PFSK-1 (cell line): Measurements from ENCODE around the gene BMAL1.

Experiments used
- FOXP2 ChIP-seq: optimal IDR thresholded peaks from 2 replicates; pipeline ENCODE3; 2011; ENCODE audit warnings: borderline replicate concordance, control low read depth, inconsistent platforms; ENCODE audit not compliant: insufficient read depth; ENCODE audit errors: extremely low read length, extremely low read depth
- POLR2AphosphoS5 ChIP-seq: IDR thresholded peaks from 2 replicates; pipeline ENCODE4 v1.6.1; 2012; ENCODE audit warnings: low read depth, mild to moderate bottlenecking, control low read depth, low read length, moderate library complexity
- REST ChIP-seq, 2 experiments: IDR thresholded peaks; 2 replicates each; pipeline versions ENCODE4 v1.6.1 to v1.8.0; 2011 to 2012; ENCODE audit warnings: low read depth in 2 of 2, low read length in 2 of 2, control low read depth in 1 of 2, inconsistent platforms in 1 of 2, mild to moderate bottlenecking in 1 of 2, moderate library complexity in 1 of 2; ENCODE audit not compliant: insufficient read depth in 1 of 2
- SIN3A ChIP-seq: IDR thresholded peaks from 2 replicates; pipeline ENCODE4 v1.6.1; 2012; ENCODE audit warnings: mild to moderate bottlenecking, low read length, moderate library complexity, borderline replicate concordance; ENCODE audit not compliant: insufficient read depth
- TAF1 ChIP-seq: IDR thresholded peaks from 2 replicates; pipeline ENCODE4 v1.6.1; 2012; ENCODE audit warnings: low read length, control low read depth, borderline replicate concordance; ENCODE audit not compliant: insufficient read depth

BMAL1 gene

DNA sequence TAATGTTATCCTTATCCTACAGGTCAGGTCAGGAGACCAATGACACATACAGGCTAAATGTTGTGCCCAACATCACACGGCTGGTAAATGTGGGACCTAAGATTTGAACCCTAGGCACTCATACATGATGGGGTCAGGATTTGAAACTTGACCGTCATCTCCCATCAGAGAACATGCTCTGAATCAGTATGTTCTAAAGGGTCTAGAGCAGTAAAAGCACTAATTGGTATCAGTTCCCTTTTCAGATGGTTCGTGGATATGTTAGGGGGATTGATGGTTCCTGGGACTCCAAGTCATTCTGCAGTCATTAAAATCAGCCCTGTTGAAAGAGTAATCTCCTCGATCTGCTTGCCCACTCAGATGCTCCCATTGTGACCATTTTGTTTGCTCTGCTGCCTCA lies 65.5 kb downstream of the BMAL1 start:
- no peak for TF ChIP-seq FOXP2
- no peak for TF ChIP-seq REST (IDR thresholded peaks at IDR 0.05; ENCODE audit: insufficient read depth in 1 of 2, low read depth in 2 of 2, low read length in 2 of 2)
- TF ChIP-seq POLR2AphosphoS5: no peak
- no peak for TF ChIP-seq SIN3A
- TF ChIP-seq TAF1: no peak

DNA sequence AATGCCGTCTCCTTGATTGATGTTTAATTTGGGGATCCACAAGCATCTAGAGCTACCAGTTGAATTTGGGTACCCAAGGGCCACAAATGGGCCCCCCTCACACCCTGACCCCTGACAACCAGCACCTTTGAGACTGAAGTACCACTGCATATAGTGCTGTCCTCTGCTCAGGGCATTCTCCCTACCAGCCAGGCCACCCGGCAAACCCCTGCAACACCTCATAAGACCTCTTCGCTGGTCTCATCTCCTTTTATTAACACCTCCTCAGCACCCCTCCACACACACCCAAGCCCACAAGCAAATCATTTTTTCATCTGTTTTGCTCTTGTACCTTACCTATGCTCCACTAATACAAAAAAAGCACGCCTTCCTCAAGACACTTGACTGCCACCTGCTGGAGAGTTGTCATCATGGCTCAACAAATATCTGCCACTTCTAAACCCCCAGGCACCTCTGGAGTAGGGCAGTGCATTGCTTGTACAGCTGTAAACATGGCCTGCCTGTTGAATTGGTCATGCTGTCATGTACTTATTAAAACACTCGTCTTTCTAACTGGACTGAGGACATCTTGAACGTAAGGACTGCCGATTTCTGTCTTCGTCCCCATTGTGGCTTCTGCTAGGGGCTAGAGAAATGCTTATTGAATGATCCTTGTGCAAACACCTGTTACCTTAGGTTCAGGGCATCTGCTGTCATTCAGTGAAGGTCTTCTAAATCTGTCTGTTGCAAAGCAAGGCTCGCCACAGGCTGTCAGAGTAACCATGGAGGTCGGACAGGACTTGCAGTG lies 66.5 kb downstream of the BMAL1 start:
- no peak for TF ChIP-seq FOXP2
- no peak for TF ChIP-seq SIN3A
- no peak for TF ChIP-seq POLR2AphosphoS5
- no peak for TF ChIP-seq REST (IDR thresholded peaks at IDR 0.05; ENCODE audit: insufficient read depth in 1 of 2, low read depth in 2 of 2, low read length in 2 of 2)
- no peak for TF ChIP-seq TAF1

DNA sequence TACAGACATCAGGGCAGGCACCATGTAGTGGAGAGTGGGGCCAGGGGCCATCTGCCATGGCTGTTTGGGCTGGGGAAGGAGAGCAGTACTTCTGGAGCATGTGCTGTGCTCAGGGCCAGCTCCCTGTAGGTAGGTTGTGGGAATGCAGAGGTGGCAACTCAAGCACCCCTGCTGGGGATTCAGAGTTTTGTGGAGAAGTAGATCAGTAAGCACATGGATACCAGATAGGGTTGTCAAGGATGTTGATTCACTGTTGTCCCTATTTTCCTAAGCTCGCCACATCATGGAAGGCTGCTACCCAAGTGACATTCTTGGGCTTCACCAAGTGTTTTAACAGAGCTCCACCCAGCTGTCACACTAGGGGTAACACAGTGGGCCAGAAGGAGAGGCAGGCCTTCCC lies 67.2 kb downstream of the BMAL1 start:
- no peak for TF ChIP-seq TAF1
- no peak for TF ChIP-seq REST (IDR thresholded peaks at IDR 0.05; ENCODE audit: insufficient read depth in 1 of 2, low read depth in 2 of 2, low read length in 2 of 2)
- no peak for TF ChIP-seq SIN3A
- no peak for TF ChIP-seq POLR2AphosphoS5

GRCh38 chr11:13346470-13346869 lies 68.9 kb downstream of the BMAL1 start:
- TF ChIP-seq FOXP2: no peak
- TF ChIP-seq REST (IDR thresholded peaks at IDR 0.05; ENCODE audit: insufficient read depth in 1 of 2, low read depth in 2 of 2, low read length in 2 of 2): no peak
- TF ChIP-seq POLR2AphosphoS5: no peak
- no peak for TF ChIP-seq TAF1
- TF ChIP-seq SIN3A: no peak

DNA sequence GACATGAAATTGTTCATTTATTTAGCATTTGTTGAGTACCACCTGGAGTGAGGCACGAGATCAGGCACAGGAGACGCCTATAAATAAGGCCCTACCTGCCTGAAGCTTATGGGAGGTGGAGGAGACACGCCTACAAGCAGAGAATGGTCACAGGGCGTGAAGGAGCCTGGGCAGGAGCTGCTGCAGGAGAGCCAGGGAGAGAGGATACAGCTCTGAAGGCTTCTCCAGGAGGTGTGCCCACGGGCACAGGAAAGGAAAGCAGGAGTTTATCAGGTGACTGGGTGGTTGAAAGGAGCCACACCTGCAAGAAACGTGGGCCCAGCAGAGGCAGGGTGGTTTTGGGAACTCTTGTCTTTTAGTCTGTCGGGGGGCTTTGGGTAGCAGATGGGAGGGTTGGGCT lies 70.3 kb downstream of the BMAL1 start:
- TF ChIP-seq POLR2AphosphoS5 (no peak), REST (IDR thresholded peaks at IDR 0.05; ENCODE audit: insufficient read depth in 1 of 2, low read depth in 2 of 2, low read length in 2 of 2) (no peak), TAF1 (no peak), SIN3A (no peak), FOXP2 (no peak)
